Left ventricle myocardium superior (tissue), 1 donor: ENCODE data around the gene INSRR. TPM values are rescaled to one million over a fixed set of nuclear protein-coding genes. Genes with fewer than 3 reads are reported as not detected.
A peak's percentile ranks its signal among the peaks of the same experiment; 100 is the strongest.

Experiments
- ATAC-seq: fragments of 200-7000 bp; cut with Tn5 transposase; one replicate; pipeline ENCODE4 v1.9.1; 2020; ENCODE audit warnings: mild to moderate bottlenecking, moderate library complexity
- DNase-seq: peaks from one replicate; pipeline ENCODE4 v3.0.0-alpha.2; 2020
- intact Hi-C: fragments of 100-400 bp; cut with micrococcal nuclease; formaldehyde crosslinking; loops from one replicate; pipeline ENCODE4 v1.11.0; 2022
- total RNA-seq: library from RNA; stranded (reverse); fragmentation: NEBNext Ultra II Directional; extraction: Animal tissue kit (Norgen Biotek cat#: 25700); gene quantifications from one replicate; pipeline ENCODE4 v1.2.1, GENCODE V29; 2021
- donor health status: DM: no; HTN: yes; CAD: no; lungs with severe emphysema.

INSRR gene
- total RNA-seq, 1 donor from 2014 or later = 0.72 TPM

DNA sequence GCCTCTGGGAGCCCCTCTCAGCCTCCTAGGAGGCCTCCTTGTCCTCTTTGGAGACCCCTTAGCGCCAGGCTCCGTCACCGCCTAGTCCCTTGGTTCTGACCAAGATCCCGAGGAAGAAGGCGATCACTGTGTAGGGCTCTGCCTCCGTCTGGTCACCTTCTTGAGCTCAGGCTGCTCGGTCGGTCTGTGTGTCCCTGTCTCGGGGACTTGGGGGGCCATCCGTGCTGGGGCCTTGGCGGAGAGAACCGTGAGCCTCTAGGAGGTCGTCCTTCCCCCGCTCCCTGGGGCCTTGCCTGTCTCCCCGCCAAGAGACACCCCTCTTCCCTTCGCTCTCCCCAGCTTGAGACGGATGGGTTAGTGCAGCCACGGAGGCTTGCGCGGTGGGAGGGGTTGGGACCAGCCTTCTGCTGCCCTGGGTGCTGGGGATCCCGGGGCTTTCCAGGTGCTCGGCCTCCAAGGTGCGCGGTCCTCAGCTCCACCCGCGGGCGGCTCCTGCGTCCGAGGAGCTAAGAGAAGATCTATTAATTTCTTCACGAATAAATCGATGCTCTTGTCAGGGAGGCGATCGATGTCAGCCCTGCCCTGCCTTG is 701 bp upstream of the INSRR start:
- DNase-seq (peak; percentile 40), ATAC-seq (peak; percentile 60)
- intact Hi-C loops = no loop called here

GRCh38 chr1:156858555-156858956 is 361 bp downstream of the INSRR start:
- ATAC-seq (peak; percentile 71), DNase-seq (peak; percentile 73)
- intact Hi-C loops = no loop called here

GRCh38 chr1:156857532-156857931 is 1.4 kb downstream of the INSRR start:
- intact Hi-C loops = no loop called here
- ATAC-seq = no peak

GRCh38 chr1:156856282-156856785 is 2.6 kb downstream of the INSRR start:
- DNase-seq (no peak), ATAC-seq (no peak)
- intact Hi-C loops = no loop called here

More at GRCh38 chr1:156857532-156857931, 1.4 kb downstream of the INSRR start:
- no peak for DNase-seq

DNA sequence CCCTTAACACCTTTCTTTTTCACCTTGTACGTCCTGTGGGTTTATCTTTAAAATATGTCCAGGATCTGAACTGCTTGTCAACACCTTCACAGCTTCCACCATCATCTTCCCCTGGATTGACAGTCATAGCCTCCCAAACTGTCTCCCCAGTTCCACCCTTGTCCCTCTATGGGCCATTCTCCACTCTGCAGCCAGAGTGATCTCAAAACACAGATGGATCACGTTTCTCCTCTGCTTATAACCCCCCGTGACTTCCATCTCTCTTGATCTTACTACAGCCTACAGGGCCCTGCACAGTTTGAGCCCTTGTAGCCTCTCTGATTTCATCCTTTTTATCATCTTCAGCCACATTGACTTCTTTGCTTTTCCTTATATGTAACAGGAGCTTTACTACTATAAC is 4.3 kb downstream of the INSRR start:
- no peak for ATAC-seq
- DNase-seq = no peak
- intact Hi-C loops = no loop called here

DNA sequence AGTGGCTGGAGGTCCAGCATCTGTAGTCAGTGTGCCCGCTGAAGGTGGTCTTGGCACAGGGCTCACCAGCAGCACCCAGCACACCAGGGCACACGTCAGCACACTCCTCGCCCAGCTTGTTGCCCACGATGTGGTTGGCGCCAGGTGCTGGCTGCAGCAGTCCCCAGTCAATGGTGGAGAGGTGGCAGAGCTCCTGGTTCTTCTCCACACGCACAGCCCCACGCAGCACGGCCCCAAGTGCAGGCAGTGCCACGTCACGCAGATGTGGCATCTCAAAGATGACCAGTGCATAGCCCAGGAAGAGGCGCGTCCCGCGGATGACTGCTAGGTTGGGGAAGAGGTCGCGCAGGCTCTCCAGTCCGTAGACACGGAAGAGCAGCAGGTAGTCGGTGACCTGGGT is 5.2 kb downstream of the INSRR start:
- intact Hi-C loops = no loop called here
- DNase-seq (no peak), ATAC-seq (no peak)

- intact Hi-C loops = no loop called here
- ATAC-seq (peak; percentile 94), DNase-seq (peak; percentile 93)
Observed at GRCh38 chr1:156852418-156852874, 6.5 kb downstream of the INSRR start.

DNA sequence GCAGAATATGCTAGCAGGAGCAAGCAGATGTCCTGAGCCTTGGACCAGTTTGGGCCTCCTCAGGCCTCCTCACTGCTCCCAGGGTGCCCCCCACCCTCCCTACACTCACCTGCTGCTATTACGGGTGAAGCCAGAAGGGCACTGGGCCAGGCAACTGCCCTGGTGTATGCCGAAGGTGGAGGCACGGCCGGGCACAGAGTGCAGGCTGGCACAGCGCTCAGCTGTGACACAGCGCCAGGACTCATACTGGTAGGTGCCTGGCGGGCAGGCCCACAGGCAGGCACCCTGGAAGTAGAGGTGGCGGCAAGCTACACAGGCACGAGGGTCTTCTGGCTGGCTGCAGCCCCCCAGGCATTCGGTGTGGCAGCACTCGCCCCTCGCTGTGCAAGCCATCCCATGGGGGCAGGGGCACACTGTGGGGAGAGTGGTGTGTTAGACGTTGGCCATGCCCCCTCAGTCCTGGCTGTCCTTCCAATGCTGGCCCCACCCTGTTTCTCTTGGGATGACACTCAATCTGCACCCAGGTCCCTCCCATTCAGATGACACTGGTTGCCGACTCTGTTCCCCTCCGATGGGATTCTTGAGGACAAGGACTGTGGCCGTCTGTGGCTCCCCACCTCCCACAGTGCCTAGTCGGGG is 7.0 kb downstream of the INSRR start:
- intact Hi-C loops = no loop called here
- peak; percentile 92 for ATAC-seq
- DNase-seq = peak; percentile 88

DNA sequence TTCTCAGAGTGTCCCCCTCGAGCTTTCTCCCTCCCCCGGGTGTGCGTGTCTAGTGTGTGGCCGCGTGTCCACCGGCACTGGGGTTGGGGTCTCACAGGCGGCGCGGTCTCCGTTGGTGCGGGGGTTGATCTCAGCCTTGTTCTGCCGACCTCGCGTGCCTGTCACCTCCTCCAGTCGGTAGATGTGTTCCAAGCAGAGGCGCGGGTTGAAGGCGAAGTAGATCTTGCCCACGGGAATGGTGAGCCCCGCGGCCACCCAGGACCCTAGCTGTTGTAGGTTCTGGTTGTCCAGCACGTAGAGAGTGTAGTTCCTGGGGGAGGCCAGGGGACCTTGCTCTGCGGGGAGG is 9.8 kb downstream of the INSRR start:
- DNase-seq = no peak
- intact Hi-C loops = no loop called here
- no peak for ATAC-seq

GRCh38 chr1:156848461-156849150 is 10.3 kb downstream of the INSRR start:
- DNase-seq (peak; percentile 47), ATAC-seq (no peak)
- intact Hi-C loops = no loop called here

DNA sequence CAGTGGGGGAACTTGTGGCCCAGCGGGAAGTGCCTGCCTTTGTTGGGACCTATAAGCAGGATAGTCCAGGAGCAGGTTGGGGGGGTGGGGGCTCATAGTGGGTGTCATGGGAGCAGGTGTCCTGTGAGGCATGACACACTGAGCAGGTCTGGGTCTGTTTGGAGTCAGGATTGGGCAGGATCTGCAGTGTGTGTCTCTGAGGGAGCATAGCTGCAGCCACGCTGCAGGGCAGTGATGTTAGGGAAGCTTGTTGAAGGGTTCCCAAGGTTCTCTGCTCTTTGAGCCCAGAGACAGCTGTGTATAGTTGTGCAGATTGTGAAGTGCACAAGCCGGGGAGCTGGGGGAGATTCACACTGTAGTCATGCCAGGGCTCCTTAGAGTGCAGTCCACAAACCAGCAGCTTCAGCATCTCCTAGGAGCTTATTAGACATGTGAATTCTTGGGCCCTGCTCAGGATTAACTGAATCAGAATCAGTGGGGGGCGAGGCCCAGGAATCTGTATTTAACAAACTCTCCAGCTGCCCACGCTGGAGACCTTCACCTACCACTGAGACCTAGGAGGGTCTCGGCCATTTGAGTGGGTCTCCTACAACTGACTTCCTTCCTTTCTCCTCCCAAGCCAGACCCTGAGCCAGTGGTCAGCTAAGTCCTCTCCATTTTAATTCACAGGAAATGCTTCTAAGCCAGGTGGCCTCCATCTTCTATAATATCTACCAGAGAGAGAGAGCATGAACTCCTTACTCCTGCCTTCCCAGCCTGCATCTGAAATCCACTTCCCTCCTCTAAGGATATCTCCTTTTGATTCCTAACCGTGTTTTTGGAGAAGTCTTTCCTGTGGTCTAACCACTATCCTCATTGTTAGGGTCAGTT is 11.1 kb downstream of the INSRR start:
- ATAC-seq = no peak
- intact Hi-C loops = no loop called here
- DNase-seq = no peak

- intact Hi-C loops = no loop called here
- no peak for ATAC-seq
- DNase-seq = no peak
Observed at GRCh38 chr1:156846643-156847042, 12.3 kb downstream of the INSRR start.

GRCh38 chr1:156845953-156846545 is 12.9 kb downstream of the INSRR start:
- DNase-seq = no peak
- ATAC-seq = no peak
- intact Hi-C loops = no loop called here

- intact Hi-C loops = no loop called here
- ATAC-seq (peak; percentile 15), DNase-seq (no peak)
Observed at GRCh38 chr1:156845055-156845952, 13.6 kb downstream of the INSRR start.

DNA sequence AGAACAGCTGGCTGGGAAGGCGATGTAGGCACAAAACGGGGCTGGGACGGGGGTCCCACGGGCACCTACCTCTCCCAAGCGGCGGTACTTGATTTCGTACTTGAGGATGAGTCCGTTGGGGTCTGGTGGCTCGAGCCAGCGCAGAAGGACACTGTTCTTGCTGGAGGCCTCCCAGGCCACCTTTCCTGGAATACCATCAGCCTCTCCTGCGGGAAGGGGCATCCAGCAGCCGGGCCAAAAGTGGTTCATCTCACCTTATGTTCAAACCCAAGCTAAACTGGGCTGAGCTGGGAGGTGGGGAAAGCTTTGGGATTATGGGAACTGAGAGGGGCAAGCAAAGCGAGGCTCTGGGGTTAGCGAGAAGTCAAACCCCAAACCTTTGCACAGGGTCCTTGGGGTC is 14.3 kb downstream of the INSRR start:
- intact Hi-C loops = no loop called here
- ATAC-seq (no peak), DNase-seq (no peak)

- intact Hi-C loops = no loop called here
- no peak for ATAC-seq
- no peak for DNase-seq
Observed at GRCh38 chr1:156844102-156844501, 14.8 kb downstream of the INSRR start.

DNA sequence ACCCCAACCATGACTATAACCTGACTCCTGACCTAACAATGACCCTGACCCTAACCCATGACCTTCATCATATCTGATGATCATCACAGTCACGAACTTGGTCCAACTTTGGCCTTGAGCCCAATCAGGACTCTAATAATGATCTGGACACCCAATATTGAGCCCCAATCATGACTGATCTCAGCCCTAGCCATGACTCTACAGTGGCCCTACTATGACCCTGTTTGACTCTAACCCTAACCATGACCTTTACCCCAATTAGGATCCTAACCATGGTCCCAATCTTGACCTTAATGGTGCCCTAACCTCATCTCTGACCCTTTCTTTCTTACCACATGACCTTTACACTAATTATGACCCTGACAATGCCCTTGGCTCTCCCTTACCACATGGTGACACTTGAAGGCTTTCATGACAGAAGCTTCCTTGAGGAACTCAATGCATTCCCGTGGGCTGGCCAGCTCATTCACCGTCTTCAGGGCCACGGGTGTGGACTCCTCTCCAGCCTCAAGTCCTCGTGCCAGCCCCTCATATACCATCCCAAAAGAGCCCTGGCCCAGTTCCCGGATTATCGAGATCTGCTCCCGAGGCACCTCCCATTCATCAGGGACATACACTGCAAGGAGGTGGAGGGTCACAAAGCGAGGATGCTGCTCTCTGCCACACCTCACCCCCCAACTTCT is 16.2 kb downstream of the INSRR start:
- intact Hi-C loops = no loop called here
- DNase-seq = no peak
- ATAC-seq = no peak
